ENCODE measurements around the gene HDGF. TPM values are rescaled to one million over a fixed set of nuclear protein-coding genes. Genes with fewer than 3 reads are reported as not detected.

The HDGF gene
- total RNA-seq, 1 experiment from 2014 or later = 310 TPM

- no CpG with 5 or more reads among the region's 8 CpGs for WGBS (ENCODE audit: extremely low coverage, insufficient read length, low lambda C conversion rate)
- Histone ChIP-seq H3K14ac (ENCODE audit: insufficient read depth, low read length) (no peak overlapping the region), H4K5ac (ENCODE audit: insufficient read length, low read depth, low read length) (no peak overlapping the region), H2BK120ac (ENCODE audit: low read depth, low read length, poor library complexity, severe bottlenecking) (no peak overlapping the region), H2BK15ac (ENCODE audit: low read depth, low read length) (no peak overlapping the region), H3T11ph (ENCODE audit: low read length) (no peak overlapping the region), H3K4me1 (ENCODE audit: insufficient read depth, low read length) (peaks cover 7% of the 10 kb centered on the region; the same call in 1 of the 2 replicates), H3K79me1 (ENCODE audit: insufficient read depth, low read depth, low read length, poor library complexity, severe bottlenecking) (no peaks in the 10 kb centered on the region), H3K9ac (ENCODE audit: extremely low read depth, insufficient read length, low read length) (no peak overlapping the region), H3K4ac (ENCODE audit: low read depth, low read length) (no peak overlapping the region), H2AFZ (ENCODE audit: low read length) (no peak overlapping the region), H3K27me3 (ENCODE audit: insufficient read depth, low read length) (no peaks in the 10 kb centered on the region), H2BK20ac (ENCODE audit: low read depth, low read length, poor library complexity, severe bottlenecking) (no peak overlapping the region), H3K56ac (ENCODE audit: insufficient read length, low read depth, low read length) (no peak overlapping the region), H3K27ac (ENCODE audit: insufficient read length, low read depth, low read length) (no peak overlapping the region), H4K91ac (ENCODE audit: insufficient read length, low read depth, low read length) (no peak overlapping the region), H4K8ac (replicated peaks; ENCODE audit: insufficient read length, low read depth, low read length) (no peak overlapping the region), H3K23ac (ENCODE audit: insufficient read length, low read depth, low read length) (no peak overlapping the region), H2AK5ac (ENCODE audit: insufficient read length, low read length) (no peak overlapping the region), H2BK5ac (ENCODE audit: insufficient read length, low read length) (no peak overlapping the region), H3K18ac (ENCODE audit: insufficient read length, low read depth, low read length) (no peak overlapping the region), H3K79me2 (ENCODE audit: insufficient read depth, low read length) (no peaks in the 10 kb centered on the region), H2BK12ac (ENCODE audit: insufficient read length, low read depth, low read length) (no peak overlapping the region), H3K23me2 (ENCODE audit: insufficient read length, low read depth, low read length, poor library complexity, severe bottlenecking) (peaks cover 10% of the 10 kb centered on the region), H4K20me1 (ENCODE audit: control insufficient read depth, insufficient read depth, insufficient read length) (no peaks in the 10 kb centered on the region), H3K9me3 (ENCODE audit: control insufficient read depth, low read depth, low read length) (no peaks in the 10 kb centered on the region), H3K4me2 (ENCODE audit: insufficient read depth, insufficient read length, low read length) (no peak overlapping the region)
- DNase-seq = no peak
- peaks cover 15 to 47% (median 39%) of the 10 kb centered on the region in 3 experiments for H3K36me3 Mint-ChIP-seq (ENCODE audit: insufficient read depth in 1 of 3, low read depth in 3 of 3)
- H3K27ac Mint-ChIP-seq = peak overlapping the region in 1 of 3 experiments; percentile 76; a peak in 2 of 7 replicates
- H3K4me1 Mint-ChIP-seq = peaks cover 35 to 51% of the 10 kb centered on the region in 2 experiments
- no peak for TF ChIP-seq CTCF (conservative IDR thresholded peaks at IDR 0.05)
- peaks cover 6% of the 10 kb centered on the region for H3K27me3 Mint-ChIP-seq (ENCODE audit: low read depth)
- H3K4me3 Mint-ChIP-seq = no peak overlapping the region
- H3K9me3 Mint-ChIP-seq = no peaks in the 10 kb centered on the region
Measured at GRCh38 chr1:156696755-156697154, 54.7 kb downstream of the HDGF start.
